ENCODE results near the gene RNF215. TPM values are rescaled to one million over a fixed set of nuclear protein-coding genes. Genes with fewer than 3 reads are reported as not detected.
A peak's percentile ranks its signal among the peaks of the same experiment; 100 is the strongest.

Gene RNF215
- total and polyA plus RNA-seq, 2 of the 13 experiments (the other 11 are each of a cell fraction or from before 2014, with no cell fraction given): 5.3 to 6.1 TPM

DNA sequence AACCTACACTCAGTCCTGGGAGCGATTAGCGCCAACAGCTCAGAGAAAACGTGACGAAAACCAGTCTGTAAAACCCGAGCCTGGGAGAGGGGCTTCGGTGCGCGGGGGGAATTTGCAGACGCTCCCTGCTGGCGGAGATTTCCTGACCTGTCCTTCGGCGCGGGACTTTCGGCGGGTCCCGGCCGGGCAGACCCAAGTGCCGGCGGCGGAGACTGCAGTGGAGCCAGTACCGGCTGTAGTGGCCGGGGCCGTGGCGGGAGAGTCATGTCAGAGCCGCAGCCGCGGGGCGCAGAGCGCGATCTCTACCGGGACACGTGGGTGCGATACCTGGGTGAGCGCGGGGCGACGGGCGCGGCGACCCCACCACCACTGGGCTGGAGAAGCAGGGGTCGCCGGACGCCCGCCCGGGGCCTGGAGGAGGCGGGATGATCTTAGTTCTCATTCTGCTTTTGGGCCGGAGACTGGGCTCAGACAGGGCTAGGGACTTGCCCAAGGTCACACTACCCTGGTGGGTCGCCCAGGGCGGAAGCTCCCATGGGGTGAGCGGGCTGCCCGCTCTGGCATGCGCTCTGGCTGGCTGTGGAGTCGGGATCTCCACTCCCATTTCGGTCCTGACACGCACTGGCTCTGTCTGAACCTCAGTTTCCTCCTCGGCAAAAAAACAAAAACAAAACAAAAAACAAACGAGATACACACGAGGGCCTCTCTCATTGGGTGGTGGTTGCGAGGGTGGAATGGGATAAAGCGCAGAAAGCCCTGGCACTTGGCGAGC is 38.6 kb upstream of the RNF215 start, which contains the start of gene MTFP1 (continued):
- TF ChIP-seq ZNF772 (CRISPR knock-in tag; IDR thresholded peaks at IDR 0.05) (peak; percentile 41; the same call in 1 of the 2 replicates), BCL6 (CRISPR knock-in tag; IDR thresholded peaks at IDR 0.05) (peak; percentile 20; the same call in 1 of the 2 replicates), NFKB2 (CRISPR knock-in tag; IDR thresholded peaks at IDR 0.05; ENCODE audit: borderline replicate concordance) (peak; percentile 75; the same call in 1 of the 2 replicates), SIN3A (IDR thresholded peaks at IDR 0.05; ENCODE audit: borderline replicate concordance, low read depth, low read length) (peak; percentile 64; the same call in 1 of the 2 replicates), RBFOX2 (IDR thresholded peaks at IDR 0.05; ENCODE audit: low read depth, low read length) (peak; percentile 83), SETDB1 (CRISPR knock-in tag; IDR thresholded peaks at IDR 0.05; ENCODE audit: borderline replicate concordance) (no peak), IRF2 (CRISPR knock-in tag; IDR thresholded peaks at IDR 0.05) (no peak; the same call in 1 of the 2 replicates), POLR2A (IDR thresholded peaks at IDR 0.05; ENCODE audit: insufficient read depth in 1 of 2, low read depth in 2 of 2, low read length in 2 of 2) (peak; percentile 43 to 73; a peak in 2 of 4 replicates), SNAI1 (CRISPR knock-in tag; IDR thresholded peaks at IDR 0.05; ENCODE audit: borderline replicate concordance) (no peak), SNAPC2 (CRISPR knock-in tag; IDR thresholded peaks at IDR 0.05) (peak; percentile 70; the same call in 1 of the 2 replicates), EZH2 (conservative IDR thresholded peaks at IDR 0.05; ENCODE audit: low read depth, low read length) (no peak), CBX5 (CRISPR knock-in tag; IDR thresholded peaks at IDR 0.05; ENCODE audit: borderline replicate concordance) (peak; percentile 45; the same call in 1 of the 2 replicates), TARDBP (CRISPR knock-in tag; IDR thresholded peaks at IDR 0.05) (peak; percentile 55; the same call in 1 of the 2 replicates), DMAP1 (CRISPR knock-in tag; IDR thresholded peaks at IDR 0.05) (peak; percentile 78; the same call in 1 of the 2 replicates), AGO1 (IDR thresholded peaks at IDR 0.05; ENCODE audit: low read depth, low read length, poor library complexity, severe bottlenecking) (peak; percentile 68), BORCS8-MEF2B (CRISPR knock-in tag; IDR thresholded peaks at IDR 0.05) (0 out of 2 replicates have a peak, but pooled peaks have one; percentile 24), ZNF749 (CRISPR knock-in tag; IDR thresholded peaks at IDR 0.05; ENCODE audit: borderline replicate concordance) (peak; percentile 49; the same call in 1 of the 2 replicates)
- TF ChIP-seq, protein P1, sequence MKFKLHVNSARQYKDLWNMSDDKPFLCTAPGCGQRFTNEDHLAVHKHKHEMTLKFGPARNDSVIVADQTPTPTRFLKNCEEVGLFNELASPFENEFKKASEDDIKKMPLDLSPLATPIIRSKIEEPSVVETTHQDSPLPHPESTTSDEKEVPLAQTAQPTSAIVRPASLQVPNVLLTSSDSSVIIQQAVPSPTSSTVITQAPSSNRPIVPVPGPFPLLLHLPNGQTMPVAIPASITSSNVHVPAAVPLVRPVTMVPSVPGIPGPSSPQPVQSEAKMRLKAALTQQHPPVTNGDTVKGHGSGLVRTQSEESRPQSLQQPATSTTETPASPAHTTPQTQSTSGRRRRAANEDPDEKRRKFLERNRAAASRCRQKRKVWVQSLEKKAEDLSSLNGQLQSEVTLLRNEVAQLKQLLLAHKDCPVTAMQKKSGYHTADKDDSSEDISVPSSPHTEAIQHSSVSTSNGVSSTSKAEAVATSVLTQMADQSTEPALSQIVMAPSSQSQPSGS (CRISPR knock-in tag; IDR thresholded peaks at IDR 0.05): peak; percentile 31; the same call in 1 of the 2 replicates
- TF ChIP-seq, protein P2, sequence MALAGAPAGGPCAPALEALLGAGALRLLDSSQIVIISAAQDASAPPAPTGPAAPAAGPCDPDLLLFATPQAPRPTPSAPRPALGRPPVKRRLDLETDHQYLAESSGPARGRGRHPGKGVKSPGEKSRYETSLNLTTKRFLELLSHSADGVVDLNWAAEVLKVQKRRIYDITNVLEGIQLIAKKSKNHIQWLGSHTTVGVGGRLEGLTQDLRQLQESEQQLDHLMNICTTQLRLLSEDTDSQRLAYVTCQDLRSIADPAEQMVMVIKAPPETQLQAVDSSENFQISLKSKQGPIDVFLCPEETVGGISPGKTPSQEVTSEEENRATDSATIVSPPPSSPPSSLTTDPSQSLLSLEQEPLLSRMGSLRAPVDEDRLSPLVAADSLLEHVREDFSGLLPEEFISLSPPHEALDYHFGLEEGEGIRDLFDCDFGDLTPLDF (CRISPR knock-in tag; IDR thresholded peaks at IDR 0.05): peak; percentile 43; the same call in 1 of the 2 replicates
- TF ChIP-seq, protein P3, sequence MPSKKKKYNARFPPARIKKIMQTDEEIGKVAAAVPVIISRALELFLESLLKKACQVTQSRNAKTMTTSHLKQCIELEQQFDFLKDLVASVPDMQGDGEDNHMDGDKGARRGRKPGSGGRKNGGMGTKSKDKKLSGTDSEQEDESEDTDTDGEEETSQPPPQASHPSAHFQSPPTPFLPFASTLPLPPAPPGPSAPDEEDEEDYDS (CRISPR knock-in tag; IDR thresholded peaks at IDR 0.05): peak; percentile 59; the same call in 1 of the 2 replicates
- TF ChIP-seq, protein P4, sequence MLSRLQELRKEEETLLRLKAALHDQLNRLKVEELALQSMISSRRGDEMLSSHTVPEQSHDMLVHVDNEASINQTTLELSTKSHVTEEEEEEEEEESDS (CRISPR knock-in tag; IDR thresholded peaks at IDR 0.05; ENCODE audit: borderline replicate concordance): no peak
- TF ChIP-seq, protein P5, sequence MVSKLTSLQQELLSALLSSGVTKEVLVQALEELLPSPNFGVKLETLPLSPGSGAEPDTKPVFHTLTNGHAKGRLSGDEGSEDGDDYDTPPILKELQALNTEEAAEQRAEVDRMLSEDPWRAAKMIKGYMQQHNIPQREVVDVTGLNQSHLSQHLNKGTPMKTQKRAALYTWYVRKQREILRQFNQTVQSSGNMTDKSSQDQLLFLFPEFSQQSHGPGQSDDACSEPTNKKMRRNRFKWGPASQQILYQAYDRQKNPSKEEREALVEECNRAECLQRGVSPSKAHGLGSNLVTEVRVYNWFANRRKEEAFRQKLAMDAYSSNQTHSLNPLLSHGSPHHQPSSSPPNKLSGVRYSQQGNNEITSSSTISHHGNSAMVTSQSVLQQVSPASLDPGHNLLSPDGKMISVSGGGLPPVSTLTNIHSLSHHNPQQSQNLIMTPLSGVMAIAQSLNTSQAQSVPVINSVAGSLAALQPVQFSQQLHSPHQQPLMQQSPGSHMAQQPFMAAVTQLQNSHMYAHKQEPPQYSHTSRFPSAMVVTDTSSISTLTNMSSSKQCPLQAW (CRISPR knock-in tag; IDR thresholded peaks at IDR 0.05): peak; percentile 29; the same call in 1 of the 2 replicates
- TF ChIP-seq, protein P6, sequence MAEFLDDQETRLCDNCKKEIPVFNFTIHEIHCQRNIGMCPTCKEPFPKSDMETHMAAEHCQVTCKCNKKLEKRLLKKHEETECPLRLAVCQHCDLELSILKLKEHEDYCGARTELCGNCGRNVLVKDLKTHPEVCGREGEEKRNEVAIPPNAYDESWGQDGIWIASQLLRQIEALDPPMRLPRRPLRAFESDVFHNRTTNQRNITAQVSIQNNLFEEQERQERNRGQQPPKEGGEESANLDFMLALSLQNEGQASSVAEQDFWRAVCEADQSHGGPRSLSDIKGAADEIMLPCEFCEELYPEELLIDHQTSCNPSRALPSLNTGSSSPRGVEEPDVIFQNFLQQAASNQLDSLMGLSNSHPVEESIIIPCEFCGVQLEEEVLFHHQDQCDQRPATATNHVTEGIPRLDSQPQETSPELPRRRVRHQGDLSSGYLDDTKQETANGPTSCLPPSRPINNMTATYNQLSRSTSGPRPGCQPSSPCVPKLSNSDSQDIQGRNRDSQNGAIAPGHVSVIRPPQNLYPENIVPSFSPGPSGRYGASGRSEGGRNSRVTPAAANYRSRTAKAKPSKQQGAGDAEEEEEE (CRISPR knock-in tag; IDR thresholded peaks at IDR 0.05; ENCODE audit: borderline replicate concordance): no peak
